ENCODE measurements around the gene ATP6V1F.

The ATP6V1F gene

GRCh38 chr7:128867842-128868623 is 5.4 kb downstream of the ATP6V1F start:
- no peak for DNase-seq (ENCODE audit: low spot score)

GRCh38 chr7:128868624-128869137 is 6.0 kb downstream of the ATP6V1F start:
- no peak for DNase-seq (ENCODE audit: low spot score)

GRCh38 chr7:128869138-128869943 is 6.7 kb downstream of the ATP6V1F start:
- DNase-seq (ENCODE audit: low spot score): peak; percentile 59

- no peak for DNase-seq (ENCODE audit: low spot score)
Measured at GRCh38 chr7:128869944-128870285, 7.3 kb downstream of the ATP6V1F start.

GRCh38 chr7:128871050-128871449 is 8.4 kb downstream of the ATP6V1F start:
- peak; percentile 47 for DNase-seq (ENCODE audit: low spot score)

GRCh38 chr7:128872394-128872824 is 9.8 kb downstream of the ATP6V1F start:
- no peak for DNase-seq (ENCODE audit: low spot score)

GRCh38 chr7:128873234-128873633 is 10.6 kb downstream of the ATP6V1F start:
- DNase-seq (ENCODE audit: low spot score): no peak

GRCh38 chr7:128874140-128875031 is 11.7 kb downstream of the ATP6V1F start:
- DNase-seq (ENCODE audit: low spot score): no peak

- no peak for DNase-seq (ENCODE audit: low spot score)
Measured at GRCh38 chr7:128875523-128875948, 12.9 kb downstream of the ATP6V1F start.

- DNase-seq (ENCODE audit: low spot score): no peak
Measured at GRCh38 chr7:128876127-128876526, 13.5 kb downstream of the ATP6V1F start.

GRCh38 chr7:128876586-128876977 is 13.9 kb downstream of the ATP6V1F start:
- no peak for DNase-seq (ENCODE audit: low spot score)

GRCh38 chr7:128876978-128877755 is 14.5 kb downstream of the ATP6V1F start:
- DNase-seq (ENCODE audit: low spot score): no peak

- no peak for DNase-seq (ENCODE audit: low spot score)
Measured at GRCh38 chr7:128877756-128878120, 15.1 kb downstream of the ATP6V1F start.

GRCh38 chr7:128878226-128879105 is 15.8 kb downstream of the ATP6V1F start:
- no peak for DNase-seq (ENCODE audit: low spot score)

GRCh38 chr7:128879461-128879938 is 16.8 kb downstream of the ATP6V1F start:
- DNase-seq (ENCODE audit: low spot score): no peak

GRCh38 chr7:128879939-128880746 is 17.5 kb downstream of the ATP6V1F start:
- DNase-seq (ENCODE audit: low spot score): no peak

GRCh38 chr7:128880791-128881457 is 18.3 kb downstream of the ATP6V1F start:
- no peak for DNase-seq (ENCODE audit: low spot score)

- DNase-seq (ENCODE audit: low spot score): no peak
Measured at GRCh38 chr7:128881458-128882125, 18.9 kb downstream of the ATP6V1F start.

Data from germinal center (tissue), 1 donor.